Measurements from ENCODE around the gene ADAMTS9. TPM values are rescaled to one million over a fixed set of nuclear protein-coding genes. Genes with fewer than 3 reads are reported as not detected.

ADAMTS9 gene
- total and polyA plus RNA-seq, 10 donors = 9.1 to 112 (median 34.8) TPM

- H3K4me1 ChIP-seq = no peaks in the 10 kb centered on the region
- intact Hi-C loops (cut with DNase I; ENCODE audit: low total_unique reads) = no loop called here
- 81 to 96% (median 90%) methylated on average over 2 of the region's 2 CpGs for WGBS, 5 donors
- DNase-seq = no peak
- H3K27ac ChIP-seq = no peak overlapping the region
- H3K4me3 ChIP-seq = no peak overlapping the region
- H3K27me3 ChIP-seq (replicated peaks in 1 of 7) = no peaks in the 10 kb centered on the region
- H3K9me3 ChIP-seq = no peaks in the 10 kb centered on the region
- peaks cover 0 to 48% (median 6%) of the 10 kb centered on the region in 6 donors for H3K36me3 ChIP-seq
- no peak for TF ChIP-seq CTCF (IDR thresholded peaks at IDR 0.05 in 8 of 11, conservative IDR thresholded peaks at IDR 0.05 in 3 of 11)
- no peak for TF ChIP-seq POLR2AphosphoS5 (IDR thresholded peaks at IDR 0.05)
- no peak for TF ChIP-seq POLR2A (IDR thresholded peaks at IDR 0.05)
Observed at GRCh38 chr3:64561868-64562267, 125.9 kb downstream of the ADAMTS9 start.

- peaks cover 0 to 52% (median 6%) of the 10 kb centered on the region in 6 donors for H3K36me3 ChIP-seq
- WGBS, 5 donors = 92 to 95% (median 94%) methylated on average over 22 of the region's 22 CpGs
- no peaks in the 10 kb centered on the region for H3K27me3 ChIP-seq (replicated peaks in 1 of 7)
- no peaks in the 10 kb centered on the region for H3K4me1 ChIP-seq
- TF ChIP-seq CTCF (IDR thresholded peaks at IDR 0.05 in 8 of 11, conservative IDR thresholded peaks at IDR 0.05 in 3 of 11) (no peak), POLR2A (IDR thresholded peaks at IDR 0.05) (no peak), POLR2AphosphoS5 (IDR thresholded peaks at IDR 0.05) (no peak)
- intact Hi-C loops (cut with DNase I; ENCODE audit: low total_unique reads) = no loop called here
- H3K9me3 ChIP-seq = no peaks in the 10 kb centered on the region
- no peak overlapping the region for H3K27ac ChIP-seq
- no peak for DNase-seq
- H3K4me3 ChIP-seq = no peak overlapping the region
Observed at GRCh38 chr3:64561325-64561843, 126.4 kb downstream of the ADAMTS9 start.

- 90 to 94% (median 91%) methylated on average over 2 of the region's 2 CpGs for WGBS, 5 donors
- H3K9me3 ChIP-seq = no peaks in the 10 kb centered on the region
- no peaks in the 10 kb centered on the region for H3K27me3 ChIP-seq (replicated peaks in 1 of 7)
- peaks cover 0 to 58% (median 6%) of the 10 kb centered on the region in 6 donors for H3K36me3 ChIP-seq
- no peak for DNase-seq
- no peak overlapping the region for H3K4me3 ChIP-seq
- intact Hi-C loops (cut with DNase I; ENCODE audit: low total_unique reads) = no loop called here
- TF ChIP-seq POLR2AphosphoS5 (IDR thresholded peaks at IDR 0.05) (no peak), POLR2A (IDR thresholded peaks at IDR 0.05) (no peak), CTCF (IDR thresholded peaks at IDR 0.05 in 8 of 11, conservative IDR thresholded peaks at IDR 0.05 in 3 of 11) (no peak)
- no peaks in the 10 kb centered on the region for H3K4me1 ChIP-seq
- H3K27ac ChIP-seq = no peak overlapping the region
Observed at GRCh38 chr3:64560791-64561190, 127.0 kb downstream of the ADAMTS9 start.

GRCh38 chr3:64559588-64559987 is 128.2 kb downstream of the ADAMTS9 start:
- Histone ChIP-seq H3K27me3 (replicated peaks in 1 of 7) (no peaks in the 10 kb centered on the region), H3K4me1 (no peaks in the 10 kb centered on the region), H3K9me3 (no peaks in the 10 kb centered on the region), H3K36me3 (peaks cover 0 to 60% (median 6%) of the 10 kb centered on the region in 6 donors), H3K4me3 (no peak overlapping the region), H3K27ac (no peak overlapping the region)
- intact Hi-C loops (cut with DNase I; ENCODE audit: low total_unique reads) = no loop called here
- TF ChIP-seq CTCF (IDR thresholded peaks at IDR 0.05 in 8 of 11, conservative IDR thresholded peaks at IDR 0.05 in 3 of 11) = no peak
- no peak for TF ChIP-seq POLR2A (IDR thresholded peaks at IDR 0.05)
- TF ChIP-seq POLR2AphosphoS5 (IDR thresholded peaks at IDR 0.05) = no peak
- WGBS, 5 donors = 90 to 95% (median 93%) methylated on average over 7 of the region's 7 CpGs
- no peak for DNase-seq
